H1 (cell line): ENCODE data around the gene PLEKHS1. TPM values are rescaled to one million over a fixed set of nuclear protein-coding genes. Genes with fewer than 3 reads are reported as not detected.

Experiments used
- CTCF ChIA-PET: fragments of 300-600 bp; sonication (Branson Sonifier 250); formaldehyde crosslinking; loops from one replicate; lab custom pipeline; 2021; ENCODE audit not compliant: partially characterized antibody; lab: Charles Lee
- POLR2A ChIA-PET: fragments of 300-600 bp; sonication (Branson Sonifier 250); formaldehyde crosslinking; loops from one replicate; lab custom pipeline; 2021; ENCODE audit warnings: inconsistent platforms; ENCODE audit not compliant: partially characterized antibody; lab: Charles Lee
- DNase-seq, 2 experiments: peaks; one replicate each; pipeline versions ENCODE4 v3.0.0 to v3.0.0-alpha.2; 2010 to 2022; ENCODE audit warnings: low spot score in 2 of 2, low read depth in 1 of 2, mixed read lengths in 1 of 2
- FAIRE-seq: peaks from 2 replicates; lab custom pipeline; 2011; peaks lifted over from hg19 to GRCh38; lab: Jason Lieb, UNC
- H2AFZ ChIP-seq: 2 replicates; pipeline ENCODE4 v1.8.1; 2012; ENCODE audit warnings: low read length, inconsistent platforms
- H2AK5ac ChIP-seq: 2 replicates; pipeline ENCODE4 v1.6.1; 2013; ENCODE audit warnings: low read depth, low read length
- H2BK120ac ChIP-seq: replicated peaks from 2 replicates; pipeline ENCODE3; 2013; ENCODE audit warnings: low read depth, low read length, inconsistent platforms
- H2BK12ac ChIP-seq: 2 replicates; pipeline ENCODE4 v1.6.1; 2013; ENCODE audit warnings: low read depth, low read length
- H2BK15ac ChIP-seq: 2 replicates; pipeline ENCODE4 v1.6.1; 2013; ENCODE audit warnings: low read length
- H2BK20ac ChIP-seq: 2 replicates; pipeline ENCODE4 v1.6.1; 2013; ENCODE audit warnings: low read length
- H2BK5ac ChIP-seq: 2 replicates; pipeline ENCODE4 v1.6.1; 2013; ENCODE audit warnings: low read depth, low read length
- H3K14ac ChIP-seq: 2 replicates; pipeline ENCODE4 v1.6.1; 2013; ENCODE audit warnings: inconsistent platforms; ENCODE audit not compliant: insufficient read length
- H3K18ac ChIP-seq: 2 replicates; pipeline ENCODE4 v1.6.1; 2013; ENCODE audit warnings: low read length; ENCODE audit errors: extremely low read depth
- H3K23ac ChIP-seq: 2 replicates; pipeline ENCODE4 v1.6.1; 2013; ENCODE audit warnings: inconsistent platforms; ENCODE audit not compliant: insufficient read length
- H3K23me2 ChIP-seq: 2 replicates; pipeline ENCODE4 v1.6.1; 2013; ENCODE audit warnings: low read depth, low read length
- H3K27ac ChIP-seq: 2 replicates; pipeline ENCODE4 v1.6.1; 2011; ENCODE audit warnings: low read depth, low read length, inconsistent platforms
- H3K27me3 ChIP-seq, 4 experiments: replicated peaks in 1 of 4; 1 replicate in 1 of 4; 2 replicates in 3 of 4; pipeline versions ENCODE4 v1.6.1 to v1.8.1; 2011 to 2013; ENCODE audit warnings: low read length in 3 of 4, mild to moderate bottlenecking in 3 of 4, inconsistent platforms in 2 of 4, mixed read lengths in 2 of 4, moderate library complexity in 1 of 4; ENCODE audit not compliant: control insufficient read depth in 3 of 4, insufficient read depth in 3 of 4; ENCODE audit errors: extremely low read depth in 1 of 4
- H3K36me3 ChIP-seq, 4 experiments: 2 replicates each; pipeline versions ENCODE4 v1.6.1 to v1.8.1; 2011 to 2013; ENCODE audit warnings: mild to moderate bottlenecking in 4 of 4, low read length in 3 of 4, moderate library complexity in 2 of 4, control low read depth in 1 of 4, inconsistent platforms in 1 of 4; ENCODE audit not compliant: insufficient read depth in 4 of 4, control insufficient read depth in 2 of 4
- H3K4ac ChIP-seq: replicated peaks from 2 replicates; pipeline ENCODE3; 2013; ENCODE audit warnings: low read length, low read depth, mixed read lengths, inconsistent platforms; ENCODE audit not compliant: insufficient read length
- H3K4me1 ChIP-seq, 4 experiments: replicated peaks in 1 of 4; 1 replicate in 1 of 4; 2 replicates in 3 of 4; pipeline versions ENCODE4 v1.6.1 to v1.8.1; 2011 to 2013; ENCODE audit warnings: low read length in 3 of 4, inconsistent platforms in 2 of 4, mixed read lengths in 1 of 4; ENCODE audit not compliant: insufficient read depth in 4 of 4, control insufficient read depth in 3 of 4
- H3K4me2 ChIP-seq, 2 experiments: 2 replicates each; pipeline versions ENCODE4 v1.6.1 to v1.8.1; 2011 to 2013; ENCODE audit warnings: low read depth in 2 of 2, low read length in 2 of 2, control low read depth in 1 of 2, inconsistent platforms in 1 of 2, mild to moderate bottlenecking in 1 of 2; ENCODE audit not compliant: insufficient read depth in 1 of 2
- H3K4me3 ChIP-seq, 4 experiments: fragments of 200-600, 300-600 bp in 1 of 4; sonication (generic), shearing (Covaris generic), sonication (Bioruptor Twin) in 1 of 4; 2 replicates each; pipeline versions ENCODE4 v1.5.1 to v1.8.1; 2011 to 2016; ENCODE audit warnings: low read length in 4 of 4, low read depth in 3 of 4, control low read depth in 2 of 4, inconsistent platforms in 2 of 4, mild to moderate bottlenecking in 2 of 4, mixed read lengths in 1 of 4, moderate library complexity in 1 of 4; ENCODE audit not compliant: insufficient read depth in 2 of 4; ENCODE audit errors: extremely low read depth in 1 of 4
- H3K56ac ChIP-seq: replicated peaks from 2 replicates; pipeline ENCODE3; 2013; ENCODE audit warnings: low read depth, mild to moderate bottlenecking, mixed read lengths, low read length, inconsistent platforms; ENCODE audit not compliant: insufficient read length
- H3K79me1 ChIP-seq: 2 replicates; pipeline ENCODE4 v1.6.1; 2013; ENCODE audit warnings: low read depth, low read length, control low read depth
- H3K79me2 ChIP-seq, 2 experiments: 2 replicates each; pipeline versions ENCODE4 v1.6.1 to v1.8.1; 2012 to 2013; ENCODE audit warnings: low read length in 2 of 2, mild to moderate bottlenecking in 2 of 2, inconsistent platforms in 1 of 2; ENCODE audit not compliant: insufficient read depth in 2 of 2, control insufficient read depth in 1 of 2
- H3K9ac ChIP-seq, 4 experiments: replicated peaks in 1 of 4; 1 replicate in 1 of 4; 2 replicates in 3 of 4; pipeline versions ENCODE4 v1.6.1 to v1.8.1; 2011 to 2013; ENCODE audit warnings: low read depth in 3 of 4, low read length in 3 of 4, control low read depth in 2 of 4, mild to moderate bottlenecking in 2 of 4, moderate library complexity in 2 of 4, inconsistent platforms in 1 of 4; ENCODE audit errors: extremely low read depth in 1 of 4
- H3K9me3 ChIP-seq, 2 experiments: 2 replicates each; pipeline versions ENCODE4 v1.6.1 to v1.8.1; 2012 to 2013; ENCODE audit warnings: mild to moderate bottlenecking in 2 of 2, moderate library complexity in 2 of 2, control low read depth in 1 of 2, inconsistent platforms in 1 of 2, low read depth in 1 of 2, low read length in 1 of 2, mixed read lengths in 1 of 2; ENCODE audit not compliant: insufficient read depth in 2 of 2
- H4K20me1 ChIP-seq, 2 experiments: replicated peaks in 1 of 2; 2 replicates each; pipeline versions ENCODE3 to v1.8.1; 2011 to 2013; ENCODE audit warnings: inconsistent platforms in 2 of 2, low read length in 2 of 2, mild to moderate bottlenecking in 1 of 2; ENCODE audit not compliant: insufficient read depth in 2 of 2, control insufficient read depth in 1 of 2
- H4K5ac ChIP-seq: 2 replicates; pipeline ENCODE4 v1.6.1; 2013; ENCODE audit warnings: low read length, low read depth, mixed read lengths, inconsistent platforms; ENCODE audit not compliant: insufficient read length
- H4K8ac ChIP-seq: 2 replicates; pipeline ENCODE4 v1.8.0; 2013; ENCODE audit warnings: mild to moderate bottlenecking, moderate library complexity, low read length, inconsistent platforms; ENCODE audit not compliant: insufficient read depth; ENCODE audit errors: extremely low read depth
- H4K91ac ChIP-seq: replicated peaks from 2 replicates; pipeline ENCODE3; 2013; ENCODE audit warnings: low read length, mixed read lengths, inconsistent platforms; ENCODE audit not compliant: insufficient read length
- ZNF274 ChIP-seq: IDR thresholded peaks from 2 replicates; pipeline ENCODE4 v1.7.0; 2012; ENCODE audit warnings: low read length, borderline replicate concordance; ENCODE audit errors: extremely low read depth
- WGBS, 2 experiments: shearing (Covaris generic) in 1 of 2; methylation state at CpG; one replicate each; pipeline versions ENCODE4 v1.1.6 to v1.1.7; 2013 to 2015; ENCODE audit warnings: low lambda C conversion rate in 2 of 2, mixed read lengths in 2 of 2, inconsistent platforms in 1 of 2, low coverage in 1 of 2, missing lambda C conversion rate in 1 of 2; ENCODE audit not compliant: insufficient replicate concordance in 2 of 2, insufficient coverage in 1 of 2, insufficient read length in 1 of 2; ENCODE audit errors: extremely low coverage in 1 of 2, missing lambda C conversion rate in 1 of 2; 5-methylcytosine and 5-hydroxymethylcytosine counted together
- polyA plus RNA-seq, 7 experiments: library from polyadenylated mRNA; depleted of rRNA in 3 of 7; stranded (reverse) in 5 of 7; unstranded in 2 of 7; fragments of >200 nt in 5 of 7; fragments of 200-250 nt in 2 of 7; gene quantifications; 1 replicate in 5 of 7; 2 replicates in 1 of 7; 4 replicates in 1 of 7; pipeline versions ENCODE4 v1.2.1 to v1.2.3, GENCODE V29; 2011 to 2013; ENCODE audit warnings: missing spikeins in 2 of 7, mixed read lengths in 2 of 7
- total RNA-seq: library from RNA; stranded (reverse); fragmentation: NEBNext Ultra II Directional; extraction: Animal tissue kit (Norgen Biotek cat#: 25700); gene quantifications from 2 replicates; pipeline ENCODE4 v1.2.1, GENCODE V29; 2021

The PLEKHS1 gene
- total and polyA plus RNA-seq, 2 of the 8 experiments (the other 6 are each of a cell fraction or from before 2014, with no cell fraction given), result not detected

GRCh38 chr10:113782986-113783704, 31.7 kb downstream of the PLEKHS1 start:
- Histone ChIP-seq H3K23me2 (peaks cover 2% of the 10 kb centered on the region; the same call in 1 of the 2 replicates), H3K14ac (no peak overlapping the region), H4K8ac (no peak overlapping the region), H3K9me3 (no peaks in the 10 kb centered on the region), H3K4me3 (no peak overlapping the region), H4K5ac (no peak overlapping the region), H3K23ac (no peak overlapping the region), H3K4ac (no peak overlapping the region), H2BK15ac (no peak overlapping the region), H4K20me1 (no peaks in the 10 kb centered on the region), H2AFZ (no peak overlapping the region), H3K9ac (no peak overlapping the region), H3K4me1 (peaks cover 0 to 3% (median 0%) of the 10 kb centered on the region in 4 experiments; a peak in 1 of 7 replicates), H2BK5ac (no peak overlapping the region), H3K18ac (no peak overlapping the region), H2BK12ac (no peak overlapping the region), H2BK20ac (no peak overlapping the region), H2BK120ac (no peak overlapping the region), H4K91ac (no peak overlapping the region), H3K79me1 (no peaks in the 10 kb centered on the region), H3K56ac (no peak overlapping the region), H3K27me3 (no peaks in the 10 kb centered on the region), H3K79me2 (no peaks in the 10 kb centered on the region), H3K27ac (no peak overlapping the region), H3K4me2 (no peak overlapping the region), H3K36me3 (no peaks in the 10 kb centered on the region), H2AK5ac (no peak overlapping the region)
- ChIA-PET CTCF (no interaction called here), POLR2A (no interaction called here)
- FAIRE-seq, result no peak
- no peak for DNase-seq
- 88% methylated on average over 8 of the region's 8 CpGs; no CpG with 5 or more reads in 1 of the 2 experiments for WGBS, 2 experiments
- no peak for TF ChIP-seq ZNF274
